T-helper 22 cell (primary cell): ENCODE data around the gene ZNF319.
A peak's percentile ranks its signal among the peaks of the same experiment; 100 is the strongest.
"Not testable (repeated sequence)": the region's sequence is repeated elsewhere in the genome, so short reads cannot be mapped to it uniquely, and the experiment has no call there.

Experiments
- DNase-seq: peaks from one replicate; pipeline ENCODE4 v3.0.0-alpha.2; 2020; ENCODE audit warnings: low read depth

ZNF319 gene

DNA sequence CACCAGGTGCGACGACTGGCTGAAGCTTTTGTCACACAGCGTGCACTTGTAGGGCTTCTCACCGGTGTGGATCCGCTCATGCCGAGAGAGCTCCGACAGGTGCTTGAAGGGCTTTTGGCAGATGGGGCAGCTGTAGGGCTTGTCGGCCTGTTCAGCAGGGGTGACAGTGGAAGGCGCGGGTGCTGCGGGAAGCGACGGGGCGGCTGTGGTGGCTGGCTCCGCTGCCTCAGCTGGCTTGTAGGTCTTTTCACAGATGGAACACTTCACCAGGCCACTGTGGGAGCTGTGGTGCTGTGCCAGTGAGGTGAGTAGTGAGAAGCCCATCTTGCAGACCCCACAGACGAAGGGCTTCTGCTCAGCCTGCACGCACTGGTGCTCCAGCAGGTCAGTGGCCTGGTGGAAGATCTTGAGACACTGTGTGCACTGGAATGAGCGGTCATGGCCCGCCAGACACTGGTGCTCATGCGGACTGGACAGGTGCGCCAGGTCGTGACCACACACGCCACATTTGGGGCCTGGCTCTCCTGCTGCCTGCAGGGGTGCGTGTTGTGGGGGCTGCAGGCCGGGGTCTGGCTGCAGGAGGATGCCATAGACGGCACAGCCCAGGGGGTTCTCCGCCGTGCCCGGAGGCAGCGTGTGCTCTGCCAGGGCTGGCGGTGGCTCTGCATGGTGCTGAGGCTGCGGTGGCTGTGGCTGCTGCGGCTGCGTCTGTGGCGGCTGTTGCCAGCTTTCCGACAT lies 2.8 kb downstream of the ZNF319 start:
- no peak for DNase-seq

DNA sequence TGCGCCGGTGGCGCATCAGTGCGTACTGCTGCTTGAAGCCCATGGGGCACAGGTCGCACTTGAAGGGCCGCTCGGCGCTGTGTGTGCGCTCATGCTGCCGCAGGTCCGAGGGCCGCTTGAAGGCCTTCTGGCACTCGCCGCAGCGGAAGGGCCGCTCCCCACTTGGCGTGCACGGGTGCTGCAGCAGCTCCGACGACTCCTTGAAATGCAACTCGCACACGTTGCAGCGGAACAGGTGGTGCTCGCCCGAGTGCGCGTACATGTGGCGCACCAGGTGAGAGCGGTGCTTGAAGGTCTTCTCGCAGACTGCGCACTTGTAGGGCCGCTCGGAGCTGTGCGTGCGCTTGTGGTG lies 3.3 kb downstream of the ZNF319 start:
- DNase-seq: no peak

DNA sequence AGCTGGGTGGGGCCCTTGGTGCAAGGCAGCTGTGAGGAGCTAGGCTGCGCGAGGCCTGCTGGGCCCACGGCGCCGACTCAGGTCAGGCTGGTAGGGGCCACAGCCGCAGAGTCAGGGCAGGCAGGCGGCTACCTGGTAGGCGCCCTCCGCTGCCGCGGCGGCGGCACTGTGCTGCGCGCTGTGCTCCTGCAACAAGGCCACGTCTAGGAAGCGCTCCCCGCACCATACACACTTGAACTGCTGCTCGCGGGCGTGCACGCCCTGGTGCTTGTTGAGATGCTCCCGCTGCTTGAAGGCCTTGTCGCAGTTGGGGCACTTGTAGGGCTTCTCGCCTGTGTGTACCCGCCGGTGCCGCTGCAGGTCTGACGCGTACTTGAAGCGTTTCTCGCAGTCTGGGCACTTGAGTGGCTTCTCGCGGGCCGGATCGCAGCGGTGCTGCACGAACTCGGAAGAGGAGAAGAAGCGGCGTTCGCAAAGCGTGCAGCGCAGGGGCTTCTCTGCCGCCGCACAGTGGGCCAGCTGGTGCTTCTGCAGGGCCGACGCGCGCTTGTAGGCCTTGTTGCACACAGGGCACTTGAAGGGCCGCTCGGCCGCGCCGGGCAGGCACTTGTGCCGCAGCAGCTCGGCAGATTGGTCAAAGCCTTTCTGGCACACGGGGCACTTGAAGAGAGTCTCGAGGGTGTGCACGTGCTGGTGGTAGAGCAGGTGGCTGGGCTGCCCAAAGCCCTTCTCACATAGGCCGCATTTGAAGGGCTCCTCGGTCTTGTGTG lies 3.9 kb downstream of the ZNF319 start:
- DNase-seq: no peak

DNA sequence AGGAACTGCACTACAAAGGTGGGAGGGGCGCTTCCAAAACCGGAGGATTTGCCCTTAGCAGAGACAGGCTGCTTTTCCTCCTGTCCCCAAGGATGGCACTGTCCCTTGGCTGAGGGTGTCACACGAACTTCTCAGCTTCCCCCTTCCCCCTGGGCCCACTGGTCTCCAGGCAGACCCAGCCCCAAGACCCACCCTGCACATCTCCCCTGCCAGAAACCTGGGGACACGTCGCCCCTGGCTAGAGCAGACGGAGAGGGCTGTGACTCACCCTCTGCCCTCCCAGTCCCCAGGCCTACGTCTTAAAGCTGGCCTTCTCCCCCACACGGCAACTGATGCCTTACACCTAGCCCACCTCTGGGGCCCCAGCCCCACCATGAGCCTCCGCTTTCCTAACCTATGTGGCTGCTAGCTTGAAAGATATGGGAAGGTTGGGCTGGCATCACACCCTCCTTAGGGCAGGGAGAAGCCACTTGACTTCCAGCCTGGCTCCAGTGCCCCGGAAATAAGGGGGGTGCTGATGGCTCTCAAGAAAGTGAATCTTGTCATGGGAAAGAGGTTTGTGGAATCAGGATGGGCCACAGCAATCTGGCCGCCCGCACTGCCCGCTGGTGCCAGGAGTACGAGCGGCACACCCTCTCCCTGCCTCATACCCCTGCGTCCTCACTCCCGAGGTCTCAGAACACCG lies 4.6 kb downstream of the ZNF319 start:
- no peak for DNase-seq

DNA sequence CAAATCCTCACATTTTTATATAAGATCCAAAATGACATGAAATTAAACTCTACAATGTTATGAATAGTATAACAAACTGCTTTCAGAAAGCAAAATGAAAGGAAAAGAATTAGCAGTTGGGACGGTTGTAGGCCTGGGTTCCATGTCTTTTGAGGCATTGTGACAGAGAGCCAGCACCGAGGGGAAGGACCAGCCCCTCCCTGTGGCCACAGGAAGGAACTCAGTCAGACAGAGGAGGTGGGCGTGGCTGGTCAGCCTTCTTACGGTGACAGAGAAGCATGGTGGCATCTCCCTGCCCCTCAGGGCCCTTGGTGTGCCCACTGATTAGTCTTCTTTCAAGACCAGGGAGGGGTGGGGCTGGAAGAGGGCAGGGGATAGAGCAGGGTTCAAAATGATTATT lies 5.7 kb downstream of the ZNF319 start:
- DNase-seq: no peak

DNA sequence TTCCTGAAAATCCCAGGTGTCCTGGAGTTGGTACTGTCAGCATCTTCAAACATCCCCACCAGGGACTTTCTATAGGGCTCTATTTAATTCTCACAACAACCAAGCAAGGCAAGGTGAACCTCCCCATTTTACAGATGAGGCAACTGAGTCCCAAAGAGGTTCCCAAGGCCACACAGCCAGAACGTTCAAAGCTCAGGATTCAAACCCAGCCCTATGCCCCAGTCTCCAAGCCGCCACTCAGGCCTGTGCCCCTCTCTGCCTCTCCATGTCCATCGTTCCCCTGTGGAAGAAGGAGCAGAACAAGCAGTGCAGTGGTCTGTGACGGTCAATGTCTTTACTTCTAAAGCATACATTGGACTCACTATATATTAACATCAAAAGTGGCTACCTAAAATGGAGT lies 6.1 kb downstream of the ZNF319 start:
- no peak for DNase-seq

DNA sequence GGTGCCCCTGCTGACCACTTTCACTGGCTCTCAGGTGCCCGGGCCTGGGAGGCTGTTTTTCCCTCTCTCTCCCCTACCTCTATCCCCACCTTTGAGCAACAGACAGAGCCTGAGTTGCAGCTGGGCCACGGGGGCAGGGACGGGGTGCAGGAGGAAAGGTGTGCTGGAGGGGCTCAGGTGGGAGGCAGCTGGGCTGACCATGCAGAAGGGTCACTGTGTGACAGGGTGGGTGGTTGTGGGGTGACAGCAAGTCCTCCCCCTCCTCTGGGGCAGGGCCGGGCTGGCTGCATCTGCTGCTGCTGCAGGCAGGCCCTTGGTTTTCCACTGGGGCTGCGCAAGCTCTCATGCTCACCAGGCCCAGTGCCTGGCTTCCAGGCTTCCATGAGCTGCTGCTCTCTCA lies 6.6 kb downstream of the ZNF319 start:
- no peak for DNase-seq

DNA sequence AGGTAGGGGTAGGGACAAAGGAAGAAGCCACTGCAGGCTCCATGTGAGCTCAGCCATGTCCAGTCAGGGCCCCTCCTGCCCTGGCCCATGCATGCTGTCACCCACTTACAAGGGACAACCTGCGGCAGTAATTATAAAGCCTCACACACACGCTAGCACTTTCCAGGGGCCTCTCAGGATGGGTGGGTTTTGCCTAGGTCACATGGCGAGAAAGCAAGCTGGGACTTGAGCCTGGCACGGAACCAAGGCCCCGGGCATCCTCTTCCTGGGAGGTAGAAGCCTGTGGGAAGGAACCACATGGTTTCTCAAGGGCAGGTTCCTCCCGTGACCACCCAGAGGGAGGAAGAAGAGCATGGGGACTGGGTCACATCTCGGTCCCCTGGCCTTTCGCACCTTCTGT lies 7.0 kb downstream of the ZNF319 start:
- no peak for DNase-seq

DNA sequence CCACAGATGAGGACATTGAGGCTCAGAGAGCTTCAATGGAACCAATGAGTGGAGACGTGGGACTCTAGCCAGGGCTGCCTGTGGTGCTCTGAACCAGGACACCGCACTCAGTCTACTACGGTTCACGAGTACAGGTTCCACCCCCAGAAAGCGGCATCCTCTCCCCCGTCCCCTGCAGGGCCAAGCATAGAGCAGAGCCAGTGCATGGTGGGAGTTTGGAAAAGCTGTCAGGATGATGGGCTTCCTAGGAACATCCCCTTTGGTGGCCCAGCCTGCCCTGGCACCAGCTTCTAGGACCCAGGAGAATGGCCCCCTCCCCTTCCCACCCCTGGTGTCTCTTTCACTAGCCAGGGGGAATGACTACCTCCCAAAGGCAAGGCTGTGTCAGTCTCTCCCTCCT lies 8.4 kb downstream of the ZNF319 start:
- no peak for DNase-seq

DNA sequence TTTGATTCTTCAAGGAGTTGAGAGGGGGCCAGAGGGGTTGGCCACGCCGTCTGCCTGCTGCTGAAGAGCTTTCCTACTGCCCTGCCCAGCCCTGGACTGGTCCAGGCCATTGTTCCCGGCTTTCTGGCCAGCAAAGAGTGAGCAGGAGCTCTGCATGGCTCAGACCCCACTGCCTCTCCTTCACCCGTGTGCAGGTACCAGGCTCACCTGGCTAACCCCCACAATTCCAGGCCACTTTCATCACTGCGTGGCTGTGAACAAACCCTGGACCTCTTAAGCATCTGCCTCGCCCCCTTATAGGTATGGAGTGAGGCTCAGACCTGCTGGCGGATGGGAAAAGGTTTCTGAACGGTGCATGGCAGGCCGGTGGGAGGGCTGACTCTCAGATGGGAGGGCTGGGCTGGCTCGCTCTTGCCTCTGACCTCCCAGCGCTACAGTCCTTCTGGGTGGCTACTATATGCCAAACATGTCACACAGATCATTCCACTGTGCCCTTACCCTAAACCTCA lies 8.9 kb downstream of the ZNF319 start:
- DNase-seq: no peak

DNA sequence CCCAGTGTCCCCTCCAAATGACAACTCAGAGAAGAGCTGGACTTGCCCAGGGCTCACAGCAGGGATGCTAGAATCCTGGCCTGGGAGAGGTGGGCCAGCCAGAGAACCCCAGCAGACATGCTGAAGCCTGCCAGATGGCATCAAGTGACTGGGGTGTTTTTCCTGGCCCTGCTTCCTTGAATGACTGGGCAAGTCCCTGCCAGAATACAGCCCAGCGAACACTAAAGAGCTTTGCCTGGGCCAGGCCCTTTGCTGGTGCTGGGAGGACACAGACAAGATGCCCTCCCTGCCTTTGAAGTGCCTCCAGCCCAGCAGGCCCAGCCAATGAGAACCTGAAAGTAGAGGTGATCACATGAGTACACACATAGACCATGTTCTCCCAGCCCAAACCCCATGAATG lies 11.5 kb downstream of the ZNF319 start:
- DNase-seq: no peak

DNA sequence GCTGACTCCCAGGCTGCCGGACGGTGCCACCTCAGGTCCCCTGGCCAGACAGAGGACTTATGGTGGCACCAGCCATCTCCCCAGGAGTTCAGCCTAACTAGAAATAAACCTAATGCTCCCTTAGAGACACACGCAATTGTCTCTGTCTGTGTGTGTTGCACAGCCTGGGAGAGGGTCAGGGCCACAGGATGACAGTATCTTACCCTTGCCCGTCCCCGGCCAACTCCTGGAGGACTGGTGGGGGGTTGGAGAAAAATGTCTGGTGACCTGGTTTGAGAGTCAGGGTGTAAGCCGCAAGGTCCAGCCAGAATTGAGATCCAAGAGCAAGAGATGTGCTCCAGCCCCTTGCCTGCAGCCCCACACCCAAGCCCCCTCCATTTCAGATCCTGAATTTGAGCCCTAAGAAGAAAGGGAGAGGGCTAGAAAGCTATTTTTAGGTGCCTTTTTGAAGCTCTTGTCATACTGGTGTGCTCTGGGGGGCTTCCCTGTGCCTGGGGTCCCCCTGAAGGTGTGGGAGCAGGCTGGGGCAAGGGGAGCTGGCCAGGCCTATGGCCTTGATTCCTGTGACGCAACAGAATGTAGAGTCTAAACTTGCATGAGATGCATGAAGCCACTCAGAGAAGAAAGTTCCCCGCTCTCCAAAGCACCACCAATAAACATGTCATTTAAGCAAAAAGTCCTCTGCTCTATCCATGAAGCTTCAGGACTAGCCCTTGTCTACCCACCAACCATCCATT lies 12.9 kb downstream of the ZNF319 start:
- DNase-seq: no peak

DNA sequence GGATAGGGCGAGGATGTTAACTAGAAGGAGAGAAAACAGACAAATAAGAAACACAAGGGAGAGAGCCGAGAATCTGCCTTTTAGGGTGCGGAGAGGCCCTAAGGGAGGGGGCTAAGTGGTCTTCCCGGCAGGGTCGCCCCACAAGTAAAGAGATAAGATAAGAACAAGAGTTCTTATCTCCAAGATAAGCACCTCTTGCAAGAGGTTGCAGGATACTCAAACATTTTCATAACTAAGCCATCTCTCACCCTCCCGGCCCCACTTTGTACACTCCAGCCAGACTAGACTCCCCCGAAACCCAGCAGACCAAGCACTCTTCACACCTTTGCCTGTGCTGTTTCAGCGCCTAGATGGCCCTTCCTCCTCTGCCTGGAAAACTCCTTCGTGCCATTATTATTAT lies 14.3 kb downstream of the ZNF319 start:
- no peak for DNase-seq

DNA sequence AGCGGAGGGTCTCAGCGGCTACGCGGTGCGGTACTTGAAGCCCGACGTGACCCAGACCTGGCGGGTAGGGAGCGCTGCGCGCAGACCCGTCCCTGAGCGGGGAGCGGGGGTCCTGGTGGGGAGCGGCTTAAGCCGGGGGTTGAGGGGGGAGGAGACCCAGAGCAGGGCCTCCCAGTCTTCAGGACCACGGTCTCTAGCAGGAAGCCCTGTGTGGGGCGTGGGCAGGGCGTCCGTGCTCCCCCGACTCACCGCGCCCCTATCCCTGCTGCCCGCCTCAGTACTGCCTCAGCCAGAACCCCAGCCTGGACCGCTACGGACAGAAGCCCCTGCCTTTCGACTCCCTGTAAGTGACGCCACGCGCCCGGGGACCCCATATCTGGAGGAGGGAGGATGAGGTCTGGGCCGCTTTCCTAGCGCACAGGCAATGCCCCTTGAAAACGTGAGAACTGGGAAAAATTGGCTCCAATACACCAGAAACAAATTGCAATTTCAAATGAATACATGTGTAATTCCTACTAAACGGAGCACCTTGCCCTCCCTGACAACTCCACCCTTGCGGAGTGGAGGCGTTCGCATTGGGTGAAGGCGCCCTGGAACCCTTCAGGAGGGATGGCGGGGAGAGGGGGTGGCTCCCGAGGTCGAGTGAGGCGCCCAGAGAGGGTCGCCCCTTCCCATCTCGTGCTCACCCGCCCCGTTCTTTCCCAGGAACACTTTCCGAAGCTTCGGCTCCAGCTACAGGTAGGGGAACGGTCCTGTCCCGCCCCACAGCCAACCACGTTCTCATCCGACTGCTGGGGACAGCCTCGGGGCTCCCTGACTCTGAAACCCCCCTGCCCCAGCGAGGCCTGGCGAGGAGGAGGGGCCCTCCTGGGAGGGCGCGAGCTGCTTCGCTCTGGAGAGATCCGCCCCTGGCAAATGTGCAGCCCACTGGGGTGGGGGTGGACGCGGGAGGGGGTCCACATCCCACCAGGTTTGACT lies 15.0 kb downstream of the ZNF319 start:
- DNase-seq: no peak

DNA sequence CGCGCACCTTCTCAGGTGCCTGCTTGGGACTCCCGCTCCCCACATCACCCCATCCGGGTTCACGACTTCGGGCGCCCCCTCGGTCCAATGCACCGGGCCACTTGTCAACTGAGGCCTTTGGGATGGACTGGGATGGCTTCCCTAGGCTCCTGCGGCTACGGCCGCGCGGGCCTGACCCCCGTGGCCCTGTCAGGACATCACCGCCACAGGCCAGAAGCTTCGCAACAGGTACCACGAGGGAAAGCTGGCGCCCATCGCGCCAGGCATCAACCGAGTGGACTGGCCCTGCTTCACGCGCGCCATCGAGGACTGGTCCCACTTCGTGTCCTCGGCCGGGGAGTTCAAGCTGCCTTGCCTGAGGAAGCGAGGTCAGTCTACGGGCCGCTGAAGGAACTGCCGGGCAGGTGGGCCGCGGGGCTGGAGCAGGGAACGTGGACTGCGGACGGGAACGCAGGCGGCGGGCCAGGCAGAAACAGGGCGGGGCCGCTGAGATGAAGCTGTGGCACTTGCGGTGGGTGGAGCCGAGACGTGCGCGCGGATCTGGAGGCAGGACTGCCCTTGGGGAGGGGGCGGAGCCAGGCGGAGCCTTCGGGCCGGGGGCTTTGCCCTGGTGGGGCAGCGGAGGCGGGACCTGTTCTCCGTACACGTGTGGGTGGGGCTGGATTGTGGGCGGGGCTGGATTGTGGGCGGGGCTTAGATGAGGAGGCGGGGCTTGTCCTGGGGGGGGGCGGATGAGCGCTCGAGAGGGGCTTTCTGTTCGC lies 15.8 kb downstream of the ZNF319 start:
- DNase-seq: peak; percentile 93

DNA sequence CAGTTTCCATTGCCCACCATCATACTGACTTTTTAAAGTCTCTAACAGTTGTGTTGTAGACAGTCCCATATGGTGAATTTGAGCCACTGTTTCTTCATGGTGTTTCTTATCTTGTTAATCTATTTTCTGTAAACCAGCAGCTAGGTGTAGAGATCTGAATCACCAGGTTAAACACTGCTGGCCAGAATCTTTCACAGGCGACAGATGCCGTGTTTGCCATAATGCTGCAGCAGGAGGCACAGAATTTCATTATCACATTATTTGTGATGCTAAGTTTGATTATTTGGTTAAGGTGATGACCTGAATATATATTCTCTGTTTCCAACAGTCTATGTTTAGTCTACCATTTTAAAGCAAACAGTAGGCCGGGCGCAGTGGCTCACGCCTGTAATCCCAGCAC lies 18.1 kb downstream of the ZNF319 start:
- no peak for DNase-seq

DNA sequence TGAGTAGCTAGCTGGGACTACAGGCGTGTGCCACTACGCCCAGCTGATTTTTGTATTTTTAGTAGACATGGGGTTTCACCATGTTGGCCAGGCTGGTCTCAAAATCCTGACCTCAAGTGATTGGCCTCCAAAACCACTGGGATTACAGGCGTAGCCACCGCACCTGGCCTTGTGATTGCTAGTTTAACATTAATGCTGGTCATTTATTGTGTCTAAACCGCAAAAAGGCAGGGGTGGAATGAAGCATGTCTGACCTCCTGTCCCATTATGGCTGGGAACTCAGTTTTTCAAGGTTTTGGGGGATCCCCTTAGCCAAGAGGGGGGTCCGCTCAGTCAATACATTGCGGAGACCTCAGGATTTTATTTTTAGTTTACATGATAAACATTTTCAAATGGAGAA lies 18.8 kb downstream of the ZNF319 start:
- no peak for DNase-seq

DNA sequence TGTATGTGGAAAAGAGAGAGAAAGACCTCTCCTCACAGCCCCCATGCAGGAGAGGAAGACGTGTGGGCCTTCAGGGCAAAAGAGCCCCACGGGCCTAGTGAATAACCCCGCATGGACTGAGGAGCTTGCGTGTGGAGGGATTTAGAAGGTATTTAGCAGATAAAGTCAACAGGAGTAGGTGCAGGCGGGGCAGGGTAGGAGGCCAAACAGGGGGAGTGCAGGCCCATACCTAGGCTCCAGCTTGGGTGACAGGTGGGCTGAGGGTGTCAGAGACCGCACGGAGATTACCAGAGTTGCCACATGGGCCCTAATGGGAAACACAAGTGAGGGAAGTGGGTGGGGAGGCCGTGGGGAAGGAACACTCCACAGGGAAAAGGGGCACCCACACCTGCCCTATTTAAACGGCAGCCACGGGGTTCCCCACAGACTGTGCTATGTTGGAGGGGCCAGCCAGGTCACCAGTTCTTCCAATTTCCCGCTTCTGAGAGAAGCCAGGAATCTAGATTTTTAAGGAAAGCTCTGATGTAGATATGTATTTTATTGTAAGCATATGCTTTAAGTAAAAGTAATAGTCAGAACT lies 21.4 kb downstream of the ZNF319 start:
- no peak for DNase-seq

DNA sequence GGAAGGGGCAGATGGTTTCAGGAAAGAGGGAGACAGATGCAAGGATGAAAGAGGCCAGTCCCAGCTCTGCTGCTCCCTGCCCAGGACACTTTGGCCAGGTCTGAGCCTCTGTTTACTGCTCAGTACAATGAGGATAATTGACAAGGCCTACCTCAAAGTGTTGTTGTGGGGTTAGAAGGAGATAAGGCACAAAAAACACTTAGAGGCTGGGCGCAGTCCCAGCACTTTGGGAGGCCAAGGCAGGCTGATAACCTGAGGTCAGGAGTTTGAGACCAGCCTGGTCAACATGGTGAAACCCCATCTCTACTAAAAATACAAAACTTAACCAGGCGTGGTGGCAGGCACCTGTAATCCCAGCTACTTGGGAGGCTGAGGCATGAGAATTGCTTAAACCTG lies 22.4 kb downstream of the ZNF319 start:
- not testable (repeated sequence) for DNase-seq
